Skeletal muscle satellite cell (primary cell): Measurements from ENCODE around the gene JSRP1.
"Not testable (repeated sequence)": the region's sequence is repeated elsewhere in the genome, so short reads cannot be mapped to it uniquely, and the experiment has no call there.

ENCODE experiments used
- H3K27me3 ChIP-seq: 2 replicates; pipeline ENCODE4 v1.7.0; 2013; ENCODE audit warnings: low read length; ENCODE audit not compliant: control insufficient read depth, insufficient read depth
- H3K36me3 ChIP-seq: 2 replicates; pipeline ENCODE4 v1.7.0; 2013; ENCODE audit warnings: mild to moderate bottlenecking, control low read depth, low read length; ENCODE audit not compliant: insufficient read depth
- H3K4me1 ChIP-seq: 2 replicates; pipeline ENCODE4 v1.7.0; 2013; ENCODE audit warnings: low read length; ENCODE audit not compliant: control insufficient read depth, insufficient read depth
- H3K4me2 ChIP-seq: 2 replicates; pipeline ENCODE4 v1.7.0; 2013; ENCODE audit warnings: mild to moderate bottlenecking, low read length
- H3K4me3 ChIP-seq: 2 replicates; pipeline ENCODE4 v1.7.0; 2013; ENCODE audit warnings: low read length
- H3K9ac ChIP-seq: 2 replicates; pipeline ENCODE4 v1.7.0; 2013; ENCODE audit warnings: mild to moderate bottlenecking, low read depth, low read length, moderate library complexity
- H3K9me3 ChIP-seq: replicated peaks from 2 replicates; pipeline ENCODE4 v1.7.0; 2013; ENCODE audit warnings: mild to moderate bottlenecking, control low read depth, low read length

Gene JSRP1

GRCh38 chr19:2289714-2290435, 33.7 kb upstream of the JSRP1 start:
- Histone ChIP-seq H3K4me2 (peak overlapping the region; percentile 78), H3K9ac (no peak overlapping the region), H3K4me1 (peaks cover 21% of the 10 kb centered on the region), H3K9me3 (no peaks in the 10 kb centered on the region), H3K4me3 (no peak overlapping the region), H3K36me3 (no peaks in the 10 kb centered on the region), H3K27me3 (peaks cover 42% of the 10 kb centered on the region)

GRCh38 chr19:2288818-2289713, 32.8 kb upstream of the JSRP1 start:
- Histone ChIP-seq H3K9ac (no peak overlapping the region), H3K4me3 (no peak overlapping the region), H3K36me3 (no peaks in the 10 kb centered on the region), H3K4me1 (peaks cover 12% of the 10 kb centered on the region), H3K27me3 (peaks cover 39% of the 10 kb centered on the region), H3K9me3 (no peaks in the 10 kb centered on the region), H3K4me2 (no peak overlapping the region)

GRCh38 chr19:2288338-2288817, 32.2 kb upstream of the JSRP1 start:
- Histone ChIP-seq H3K27me3 (peaks cover 34% of the 10 kb centered on the region), H3K9ac (no peak overlapping the region)

GRCh38 chr19:2287585-2288337, 31.5 kb upstream of the JSRP1 start:
- peaks cover 11% of the 10 kb centered on the region for H3K4me1 ChIP-seq
- no peak overlapping the region for H3K4me3 ChIP-seq
- H3K9me3 ChIP-seq = no peaks in the 10 kb centered on the region
- H3K4me2 ChIP-seq = no peak overlapping the region
- H3K9ac ChIP-seq = no peak overlapping the region
- no peaks in the 10 kb centered on the region for H3K36me3 ChIP-seq
- H3K27me3 ChIP-seq = peaks cover 34% of the 10 kb centered on the region

More at GRCh38 chr19:2288338-2288817, 32.2 kb upstream of the JSRP1 start:
- Histone ChIP-seq H3K4me3 (no peak overlapping the region), H3K36me3 (no peaks in the 10 kb centered on the region), H3K9me3 (no peaks in the 10 kb centered on the region), H3K4me2 (no peak overlapping the region), H3K4me1 (peaks cover 11% of the 10 kb centered on the region)

GRCh38 chr19:2286402-2287140, 30.4 kb upstream of the JSRP1 start:
- peaks cover 19% of the 10 kb centered on the region for H3K4me1 ChIP-seq
- no peak overlapping the region for H3K4me3 ChIP-seq
- H3K36me3 ChIP-seq = no peaks in the 10 kb centered on the region
- peaks cover 34% of the 10 kb centered on the region for H3K27me3 ChIP-seq
- H3K9ac ChIP-seq = no peak overlapping the region
- no peak overlapping the region for H3K4me2 ChIP-seq
- no peaks in the 10 kb centered on the region for H3K9me3 ChIP-seq

- H3K27me3 ChIP-seq = peaks cover 12% of the 10 kb centered on the region
- H3K4me2 ChIP-seq = no peak overlapping the region
- H3K9me3 ChIP-seq = no peaks in the 10 kb centered on the region
- no peaks in the 10 kb centered on the region for H3K36me3 ChIP-seq
- H3K4me1 ChIP-seq = peaks cover 8% of the 10 kb centered on the region
- no peak overlapping the region for H3K9ac ChIP-seq
- no peak overlapping the region for H3K4me3 ChIP-seq
Measured at GRCh38 chr19:2283835-2284507, 27.8 kb upstream of the JSRP1 start.

- H3K4me3 ChIP-seq = no peak overlapping the region
- no peak overlapping the region for H3K4me2 ChIP-seq
- peaks cover 2% of the 10 kb centered on the region for H3K27me3 ChIP-seq
- H3K36me3 ChIP-seq = no peaks in the 10 kb centered on the region
- H3K9ac ChIP-seq = no peak overlapping the region
- no peaks in the 10 kb centered on the region for H3K9me3 ChIP-seq
- H3K4me1 ChIP-seq = peaks cover 8% of the 10 kb centered on the region
Measured at GRCh38 chr19:2282862-2283237, 26.6 kb upstream of the JSRP1 start.

- H3K4me1 ChIP-seq = peaks cover 8% of the 10 kb centered on the region
- H3K4me3 ChIP-seq = no peak within 1 kb of the TSS
- no peaks in the 10 kb centered on the region for H3K27me3 ChIP-seq
- H3K36me3 ChIP-seq = no peaks in the 10 kb centered on the region
- peak within 1 kb of the TSS; percentile 45 for H3K4me2 ChIP-seq
- no peaks in the 10 kb centered on the region for H3K9me3 ChIP-seq
- H3K9ac ChIP-seq = no peak within 1 kb of the TSS
Measured at GRCh38 chr19:2282062-2282861, 26.0 kb upstream of the JSRP1 start, which contains the start of gene PEAK3. TSS of gene PEAK3 (minus strand) at chr19:2282175. CDS start at chr19:2280931, 1,244 bp downstream.

GRCh38 chr19:2281265-2282061, 25.2 kb upstream of the JSRP1 start:
- H3K9ac ChIP-seq, H3K4me3 ChIP-seq, H3K4me1 ChIP-seq, H3K9me3 ChIP-seq, H3K36me3 ChIP-seq, H3K27me3 ChIP-seq: not testable (repeated sequence)
- peak overlapping the region; percentile 45 for H3K4me2 ChIP-seq
